Measurements from ENCODE around the gene ENPP6.

- TF ChIP-seq CHD2 (IDR thresholded peaks at IDR 0.05; ENCODE audit: low read length, partially characterized antibody), result no peak
- TF ChIP-seq JUNB (IDR thresholded peaks at IDR 0.05), result no peak
- TF ChIP-seq MAFK (IDR thresholded peaks at IDR 0.05; ENCODE audit: partially characterized antibody), result no peak
- no peak for TF ChIP-seq CTCF (IDR thresholded peaks at IDR 0.05)
- no peak for TF ChIP-seq HOXA7 (CRISPR knock-in tag; IDR thresholded peaks at IDR 0.05)
- TF ChIP-seq MYC (IDR thresholded peaks at IDR 0.05; ENCODE audit: borderline replicate concordance, low read length), result no peak
- no peak for TF ChIP-seq CBX8 (IDR thresholded peaks at IDR 0.05)
- no peak for TF ChIP-seq MAZ (IDR thresholded peaks at IDR 0.05; ENCODE audit: borderline replicate concordance, low read depth, low read length)
- no peak for TF ChIP-seq RFX5 (IDR thresholded peaks at IDR 0.05)
- no peak for TF ChIP-seq ELK1 (IDR thresholded peaks at IDR 0.05; ENCODE audit: low read depth, low read length)
- TF ChIP-seq MAX (IDR thresholded peaks at IDR 0.05), result no peak
Measured at GRCh38 chr4:184147858-184148737, 69.6 kb downstream of the ENPP6 start.
